Fibroblast of skin of left quadriceps (primary cell): ENCODE measurements around the gene PAX4.
A peak's percentile ranks its signal among the peaks of the same experiment; 100 is the strongest.
"Not testable (repeated sequence)": the region's sequence is repeated elsewhere in the genome, so short reads cannot be mapped to it uniquely, and the experiment has no call there.

Source experiments
- DNase-seq, 2 experiments: peaks; one replicate each; pipeline ENCODE4 v3.0.0-alpha.2; 2013; ENCODE audit warnings: low read depth in 2 of 2

Gene PAX4

GRCh38 chr7:127585044-127585953 is 32.6 kb downstream of the PAX4 start, which contains the start of gene GCC1:
Gene GCC1 (minus strand): TSS chr7:127585596. CDS start chr7:127585182, 414 bp downstream.
- peak; percentile 68 to 72 for DNase-seq

- no peak for DNase-seq
Observed at GRCh38 chr7:127584648-127585043, 33.3 kb downstream of the PAX4 start.

- DNase-seq = no peak
Observed at GRCh38 chr7:127582361-127582760, 35.6 kb downstream of the PAX4 start.

DNA sequence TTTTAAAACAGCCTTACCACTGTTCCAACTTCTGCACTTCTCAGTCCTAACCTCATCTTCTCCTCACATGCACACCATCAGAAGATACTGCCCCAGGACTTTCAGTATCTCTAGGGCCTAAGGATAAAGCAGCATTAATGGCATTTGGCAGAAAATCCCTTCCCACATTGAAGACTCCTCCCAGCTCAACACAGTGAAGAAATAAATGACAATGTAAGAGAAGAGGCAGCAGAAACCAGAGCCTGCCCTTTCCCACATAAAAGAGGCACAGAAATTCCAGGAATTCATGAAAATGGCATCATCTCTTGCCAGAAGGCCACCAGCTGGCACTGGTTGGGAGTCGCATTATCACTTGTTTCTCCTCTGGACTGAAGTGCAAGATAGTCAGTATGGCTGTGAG is 36.2 kb downstream of the PAX4 start:
- DNase-seq = no peak

GRCh38 chr7:127580612-127581011 is 37.3 kb downstream of the PAX4 start:
- DNase-seq = no peak

- DNase-seq = no peak
Observed at GRCh38 chr7:127578711-127579275, 39.1 kb downstream of the PAX4 start.

DNA sequence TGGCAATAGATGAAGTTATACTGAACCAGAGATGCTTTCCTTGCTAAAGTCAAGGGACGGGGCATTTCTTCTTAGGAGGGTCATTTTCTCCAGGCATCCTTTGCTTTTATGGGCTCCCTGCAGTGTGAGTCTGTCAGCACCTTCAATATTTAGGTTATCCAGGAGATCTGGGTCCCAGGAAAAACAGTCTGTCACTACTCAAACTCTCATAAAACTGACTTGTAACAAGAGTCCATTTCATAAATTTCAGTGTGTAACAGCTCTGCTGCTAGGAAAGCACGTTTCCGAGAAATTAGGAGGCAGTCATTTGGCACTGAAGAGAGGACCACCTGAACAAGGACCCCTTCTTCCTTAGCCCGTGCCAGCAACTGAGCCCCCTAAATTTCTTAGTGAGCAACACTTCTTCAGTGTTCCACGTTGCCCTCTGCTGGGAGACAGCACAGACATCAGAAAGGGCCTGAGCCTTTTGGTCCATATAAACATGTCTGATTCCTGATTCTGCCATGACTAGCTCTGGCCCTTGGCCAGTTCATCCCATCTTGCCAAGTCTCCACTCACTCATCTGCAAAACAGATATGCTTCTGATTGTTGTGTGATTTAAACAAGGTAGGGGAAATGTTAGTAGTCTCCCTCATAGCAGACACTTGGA is 39.8 kb downstream of the PAX4 start:
- peak in 1 of 2 experiments; percentile 15 for DNase-seq

- DNase-seq = no peak
Observed at GRCh38 chr7:127571741-127572505, 46.0 kb downstream of the PAX4 start.

DNA sequence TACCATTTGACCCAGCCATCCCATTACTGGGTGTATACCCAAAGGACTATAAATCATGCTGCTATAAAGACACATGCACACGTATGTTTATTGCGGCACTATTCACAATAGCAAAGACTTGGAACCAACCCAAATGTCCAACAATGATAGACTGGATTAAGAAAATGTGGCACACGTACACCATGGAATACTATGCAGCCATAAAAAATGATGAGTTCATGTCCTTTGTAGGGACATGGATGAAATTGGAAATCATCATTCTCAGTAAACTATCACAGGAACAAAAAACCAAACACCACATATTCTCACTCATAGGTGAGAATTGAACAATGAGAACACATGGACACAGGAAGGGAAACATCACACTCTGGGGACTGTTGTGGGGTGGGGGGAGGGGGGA is 49.9 kb downstream of the PAX4 start:
- DNase-seq = not testable (repeated sequence)

DNA sequence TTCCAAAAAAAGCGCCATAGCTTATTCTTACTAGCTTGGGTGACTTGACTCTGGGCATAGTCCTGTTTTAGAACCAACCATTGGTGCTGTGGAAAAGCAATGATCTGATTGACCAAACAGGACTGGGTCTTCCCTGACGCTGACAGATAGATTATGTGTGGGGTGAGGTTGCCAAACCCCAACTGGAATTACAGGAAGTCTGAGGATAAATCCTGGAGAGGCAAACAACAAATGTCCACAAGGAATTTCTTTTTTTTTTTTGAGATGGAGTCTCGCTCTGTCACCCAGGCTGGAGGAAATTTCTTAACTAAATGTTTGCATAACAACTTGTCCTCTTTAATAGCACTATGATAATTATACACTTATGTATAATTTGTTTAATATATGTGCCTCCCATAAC is 51.7 kb downstream of the PAX4 start:
- DNase-seq = no peak
